ENCODE results near the gene CACNG3. TPM values are rescaled to one million over a fixed set of nuclear protein-coding genes. Genes with fewer than 3 reads are reported as not detected.
"Not testable (repeated sequence)": the region's sequence is repeated elsewhere in the genome, so short reads cannot be mapped to it uniquely, and the experiment has no call there.

The CACNG3 gene
- total RNA-seq, 1 donor from 2014 or later: not detected

DNA sequence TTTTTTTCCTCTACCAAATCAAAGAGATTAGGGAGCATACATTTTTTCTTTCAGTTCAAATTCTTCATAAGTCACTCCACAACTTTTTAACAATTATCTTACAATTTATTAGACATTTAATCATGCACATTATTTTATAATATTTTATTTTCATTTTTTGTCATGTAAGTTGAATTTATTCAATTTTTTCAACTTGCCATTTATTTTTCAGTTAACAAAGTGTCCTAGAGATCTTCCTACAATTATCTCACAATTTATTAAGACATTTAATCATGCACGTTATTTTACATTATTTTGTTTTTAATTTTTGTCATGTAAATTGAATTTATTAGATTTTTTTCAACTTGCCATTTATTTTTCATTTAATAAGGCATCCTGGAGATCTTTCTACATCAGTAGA is 16.2 kb downstream of the CACNG3 start:
- DNase-seq (ENCODE audit: low spot score) (no peak), ATAC-seq (no peak)
- intact Hi-C loops (cut with DNase I): no loop called here

DNA sequence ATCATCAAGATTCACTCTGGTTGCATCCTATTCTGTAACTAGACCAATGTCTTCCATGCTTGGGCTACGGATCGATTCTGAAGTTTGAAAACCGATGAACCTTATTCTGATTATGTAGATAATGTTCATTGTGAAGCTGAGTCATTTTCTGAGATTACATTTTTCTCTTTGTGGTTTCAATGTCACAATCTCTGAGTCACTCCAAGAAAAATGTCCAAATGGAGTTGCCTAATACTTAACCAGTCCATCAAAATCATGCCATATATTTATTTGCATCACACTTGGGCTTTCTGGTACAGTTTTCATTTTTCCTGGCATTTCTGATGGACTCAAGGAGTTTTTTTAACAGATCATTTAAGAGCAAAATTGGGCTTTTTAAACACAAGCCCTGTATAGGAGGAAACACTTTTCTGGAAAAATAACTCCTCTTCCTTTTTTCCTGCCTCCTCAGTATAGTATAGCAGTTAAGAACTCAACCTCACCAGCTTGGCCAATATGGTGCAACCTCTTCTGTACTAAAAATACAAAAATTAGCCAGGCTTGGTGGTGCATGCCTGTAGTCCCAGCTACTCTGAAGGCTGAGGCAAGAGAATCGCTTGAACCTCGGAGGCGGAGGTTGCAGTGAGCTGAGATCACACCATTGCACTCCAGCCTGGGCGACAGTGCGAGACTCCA is 17.5 kb downstream of the CACNG3 start:
- DNase-seq (ENCODE audit: low spot score) (no peak), ATAC-seq (no peak)
- intact Hi-C loops (cut with DNase I): no loop called here

DNA sequence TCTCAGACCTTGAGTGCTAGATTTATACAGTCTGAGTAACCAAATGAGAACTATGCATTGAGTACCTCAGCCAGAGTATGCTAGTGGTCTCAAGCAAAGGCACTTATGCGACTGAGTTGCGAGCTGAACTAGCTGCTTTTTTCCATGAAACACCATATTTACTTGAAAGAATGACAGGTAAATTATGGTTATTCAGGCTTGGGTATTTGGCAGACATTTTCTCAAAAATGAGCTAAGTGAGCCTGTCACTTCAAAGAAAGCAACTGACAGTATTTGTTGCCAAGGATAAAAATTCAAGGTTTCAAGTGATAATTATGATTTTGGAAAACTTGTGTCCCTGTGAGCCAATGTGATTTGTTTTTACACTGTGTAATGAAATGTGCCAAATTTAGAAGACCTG is 19.3 kb downstream of the CACNG3 start:
- DNase-seq (ENCODE audit: low spot score) (no peak), ATAC-seq (no peak)
- intact Hi-C loops (cut with DNase I): no loop called here

DNA sequence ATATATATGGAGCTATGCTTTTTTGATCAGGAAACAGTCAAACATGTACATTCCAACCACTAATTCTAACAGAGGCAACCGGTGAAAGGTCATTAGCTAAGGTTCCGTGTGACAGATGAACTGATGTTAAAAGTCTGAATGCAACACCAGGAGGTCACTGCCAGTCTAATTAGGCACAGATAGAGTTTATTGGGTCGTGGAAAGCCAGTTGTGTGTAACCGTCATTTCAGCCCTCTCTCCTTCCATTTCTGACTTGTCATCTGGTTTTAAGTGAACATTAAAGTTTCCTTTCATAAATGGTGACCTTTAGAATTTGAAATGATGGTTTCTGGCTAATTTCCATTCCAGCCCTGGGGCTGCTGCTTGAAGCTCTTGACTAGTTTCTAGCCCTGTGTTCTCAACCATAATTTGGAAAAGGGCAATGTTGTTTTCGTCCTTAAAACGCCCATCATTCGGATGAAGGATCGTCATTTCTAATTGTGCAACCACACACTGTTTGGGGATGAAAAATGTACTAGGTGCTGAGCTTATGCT is 23.9 kb downstream of the CACNG3 start:
- ATAC-seq (no peak), DNase-seq (ENCODE audit: low spot score) (no peak)
- intact Hi-C loops (cut with DNase I): no loop called here

DNA sequence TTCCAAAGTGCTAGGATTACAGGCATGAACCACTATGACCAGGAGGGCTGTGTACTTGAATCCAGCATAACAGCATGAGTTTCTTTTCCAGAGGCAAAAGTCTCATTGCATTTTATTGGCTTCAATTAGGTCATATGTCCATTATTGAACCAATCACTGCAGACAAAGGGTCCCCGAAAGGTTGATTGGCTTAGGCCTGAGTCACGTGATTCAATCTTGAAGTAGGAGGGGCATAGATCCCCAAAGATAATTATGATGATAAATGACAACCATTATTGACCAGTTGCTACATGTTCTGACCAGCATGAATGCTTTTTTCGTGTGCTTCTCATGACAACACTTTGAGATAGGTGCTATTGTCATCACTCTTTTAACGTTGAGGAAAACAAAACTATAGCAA is 25.3 kb downstream of the CACNG3 start:
- intact Hi-C loops (cut with DNase I): no loop called here
- ATAC-seq (no peak), DNase-seq (ENCODE audit: low spot score) (no peak)

DNA sequence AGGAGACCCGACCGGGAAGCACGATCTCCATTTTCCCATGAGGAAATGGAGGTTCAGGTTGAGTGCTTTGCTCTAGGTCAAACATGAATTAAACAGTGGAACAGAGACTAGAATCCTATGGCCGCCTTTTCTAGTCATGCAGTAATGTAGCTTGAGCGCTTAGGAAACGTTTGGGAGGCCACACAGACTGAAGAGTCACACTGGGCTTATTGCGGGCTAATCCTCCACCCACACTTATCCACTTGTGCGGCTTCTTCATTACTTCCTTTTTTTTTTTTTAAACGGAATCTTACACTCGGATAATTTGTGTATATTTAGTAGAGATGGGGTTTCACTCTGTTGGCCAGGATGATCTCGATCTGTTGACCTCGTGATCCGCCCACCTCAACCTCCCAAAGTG is 26.0 kb downstream of the CACNG3 start:
- intact Hi-C loops (cut with DNase I): no loop called here
- ATAC-seq (no peak), DNase-seq (ENCODE audit: low spot score) (no peak)

DNA sequence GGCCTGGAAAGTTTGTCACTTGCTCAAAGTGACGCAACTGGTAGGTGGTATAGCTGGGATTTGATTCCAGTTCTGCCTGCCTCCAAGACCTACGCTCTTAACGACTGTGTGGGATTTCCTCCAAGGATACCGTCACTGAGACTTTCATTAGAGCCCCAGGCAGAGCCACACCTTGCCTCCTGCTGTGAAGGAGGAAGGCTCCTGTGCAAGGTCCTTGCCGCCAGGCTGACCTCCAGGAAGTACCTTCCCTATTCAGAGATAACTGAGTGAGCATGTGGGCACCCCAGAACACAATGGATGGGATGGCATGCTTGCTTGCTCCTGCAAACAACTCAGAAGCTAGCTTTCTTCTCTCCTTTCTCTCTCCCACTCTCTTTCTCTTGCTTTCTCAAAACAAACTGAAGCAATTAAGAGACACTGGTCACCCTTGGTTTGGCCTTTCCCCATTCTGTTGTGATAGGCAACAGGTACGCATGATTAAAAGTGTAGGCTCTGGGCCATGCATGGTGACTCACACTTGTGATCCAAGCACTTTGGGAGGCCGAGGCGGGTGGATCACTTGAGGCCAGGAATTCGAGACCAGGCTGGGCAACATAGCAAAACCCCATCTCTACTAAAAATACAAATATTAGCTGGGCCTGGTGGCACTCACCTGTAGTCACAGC is 30.7 kb downstream of the CACNG3 start:
- intact Hi-C loops (cut with DNase I): no loop called here
- ATAC-seq: no peak
- no peak for DNase-seq (ENCODE audit: low spot score)

DNA sequence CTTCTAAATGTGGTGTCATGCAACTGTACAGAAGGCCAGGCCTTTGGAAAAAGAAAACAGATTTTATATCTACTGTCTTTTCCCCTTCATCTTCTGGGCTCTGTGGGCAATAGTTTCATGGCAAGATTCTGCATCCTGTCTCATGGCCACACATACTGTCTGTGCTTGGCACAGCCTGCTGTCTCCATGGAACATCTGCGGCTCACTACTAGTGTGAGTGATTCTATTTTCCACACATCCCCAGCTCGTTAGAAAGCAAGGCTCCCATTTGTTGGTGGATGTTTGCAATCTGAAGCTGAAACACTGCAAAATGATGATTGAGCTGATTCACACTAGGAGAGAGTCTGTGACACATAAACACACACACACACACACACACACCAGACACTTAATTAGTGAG is 32.4 kb downstream of the CACNG3 start:
- intact Hi-C loops (cut with DNase I): no loop called here
- ATAC-seq: no peak
- no peak for DNase-seq (ENCODE audit: low spot score)

DNA sequence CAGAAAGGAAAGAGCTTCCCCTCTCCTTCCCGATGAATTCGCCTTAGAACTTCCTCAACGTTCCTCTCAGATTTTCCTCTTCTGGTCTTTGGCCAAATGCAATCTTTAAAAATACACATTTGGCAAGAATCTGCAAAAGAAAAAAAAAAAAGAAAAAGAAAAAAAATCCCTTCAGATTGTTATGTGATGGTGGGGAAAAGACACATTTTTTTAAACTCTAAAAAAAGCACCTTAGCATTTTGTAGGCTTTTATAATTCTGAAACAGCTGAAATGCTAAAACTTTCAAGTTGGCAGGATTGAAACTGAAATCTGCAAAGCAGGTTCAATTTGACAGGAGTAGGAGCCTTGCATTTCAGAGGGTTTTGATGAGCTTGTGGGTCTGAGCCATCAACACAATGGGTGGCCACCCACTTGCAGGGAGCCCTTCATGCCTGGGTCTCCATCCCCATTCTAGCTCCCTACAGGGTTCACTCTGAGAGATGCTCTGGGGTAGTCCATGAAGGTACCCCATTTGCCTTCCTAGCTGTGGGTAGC is 33.1 kb downstream of the CACNG3 start:
- DNase-seq (ENCODE audit: low spot score) (no peak), ATAC-seq (no peak)
- intact Hi-C loops (cut with DNase I): no loop called here

DNA sequence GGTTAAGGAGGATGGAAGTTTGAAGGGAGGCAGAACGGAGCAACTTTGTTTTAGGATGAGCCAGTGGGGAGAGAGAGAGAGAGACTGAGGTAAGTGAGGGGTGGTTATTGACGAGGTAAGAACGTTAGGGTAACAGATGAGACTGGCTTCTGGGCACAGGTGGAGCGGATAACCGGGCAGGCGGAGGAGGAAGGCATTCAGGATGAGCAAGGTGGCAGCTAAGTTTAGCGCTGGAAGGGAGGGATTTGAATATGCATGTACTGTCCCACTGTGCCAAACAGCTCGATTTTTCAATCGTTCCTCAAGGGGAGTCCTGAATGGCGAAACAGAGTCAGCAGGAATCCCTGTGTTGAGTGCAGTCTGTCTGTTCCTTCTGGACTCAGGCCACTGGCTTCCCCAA is 35.8 kb downstream of the CACNG3 start:
- DNase-seq (ENCODE audit: low spot score) (no peak), ATAC-seq (no peak)
- intact Hi-C loops (cut with DNase I): no loop called here

DNA sequence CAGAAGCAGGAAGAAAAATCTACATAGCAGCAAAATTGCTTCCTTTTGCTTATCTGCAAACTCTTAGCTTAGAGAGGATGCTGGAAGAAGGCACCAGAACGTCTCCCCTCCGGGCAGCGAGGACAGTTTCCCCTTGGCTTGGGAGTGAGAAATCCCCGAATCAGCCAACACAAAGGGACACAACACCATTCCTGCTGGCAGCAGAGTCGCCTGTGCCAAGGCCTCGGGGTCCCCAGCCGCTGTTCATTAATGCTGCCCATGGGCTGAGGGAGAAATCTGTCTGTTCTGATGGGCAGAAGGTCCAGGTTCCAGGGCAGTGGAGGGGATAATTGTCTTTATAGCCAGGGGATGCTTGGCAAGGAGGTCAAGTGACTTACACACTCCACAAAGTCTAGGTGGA is 38.0 kb downstream of the CACNG3 start:
- no peak for ATAC-seq
- DNase-seq (ENCODE audit: low spot score): no peak
- intact Hi-C loops (cut with DNase I): no loop called here

DNA sequence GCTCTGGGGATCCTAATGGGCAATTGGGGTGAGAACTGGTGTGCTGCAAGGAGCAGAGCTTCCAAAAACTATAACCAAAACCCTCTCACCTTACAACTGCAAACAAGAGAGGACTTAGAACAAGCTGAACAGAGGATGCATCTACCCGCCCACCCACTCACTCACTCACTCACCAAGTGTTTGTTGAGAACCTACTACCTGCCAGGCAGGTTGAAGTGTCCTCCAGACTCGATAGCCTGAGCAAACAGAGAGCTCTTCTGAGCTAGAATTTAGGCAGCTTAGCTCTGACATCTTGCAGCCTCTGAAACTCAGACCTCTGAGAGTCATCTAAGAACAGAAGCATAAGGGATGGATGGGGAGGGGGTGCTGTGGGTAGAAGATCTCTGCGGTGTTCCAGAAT is 41.2 kb downstream of the CACNG3 start:
- intact Hi-C loops (cut with DNase I): no loop called here
- DNase-seq (ENCODE audit: low spot score) (no peak), ATAC-seq (no peak)

DNA sequence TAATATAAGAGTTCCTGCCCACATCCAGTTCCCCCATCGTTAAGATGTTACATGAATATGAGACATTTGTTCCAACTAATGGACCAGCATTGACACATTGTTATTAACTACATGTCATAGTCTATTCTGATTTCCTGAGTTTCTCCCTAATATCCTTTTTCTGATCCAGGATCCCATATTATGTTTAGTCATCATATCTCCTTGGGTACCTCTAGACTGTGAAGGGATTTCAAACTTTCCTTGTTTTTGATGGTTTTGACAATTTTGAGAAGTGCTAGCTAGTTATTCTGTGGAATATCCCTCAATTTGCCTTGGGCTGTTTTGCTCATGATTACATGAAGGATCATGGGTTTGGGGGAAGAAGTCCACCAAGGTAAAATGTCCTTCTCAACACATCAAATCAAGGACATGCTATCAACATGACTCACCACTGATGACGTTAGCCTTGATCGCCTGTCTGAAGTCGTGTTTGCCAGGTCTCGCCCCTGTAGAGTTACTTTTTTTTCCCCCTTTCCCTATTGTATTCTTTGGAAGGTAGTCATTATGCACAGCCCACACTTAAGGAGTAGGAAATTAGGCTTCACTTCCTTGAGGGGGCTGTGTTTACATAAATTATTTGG is 42.5 kb downstream of the CACNG3 start:
- intact Hi-C loops (cut with DNase I): no loop called here
- ATAC-seq (no peak), DNase-seq (ENCODE audit: low spot score) (no peak)

DNA sequence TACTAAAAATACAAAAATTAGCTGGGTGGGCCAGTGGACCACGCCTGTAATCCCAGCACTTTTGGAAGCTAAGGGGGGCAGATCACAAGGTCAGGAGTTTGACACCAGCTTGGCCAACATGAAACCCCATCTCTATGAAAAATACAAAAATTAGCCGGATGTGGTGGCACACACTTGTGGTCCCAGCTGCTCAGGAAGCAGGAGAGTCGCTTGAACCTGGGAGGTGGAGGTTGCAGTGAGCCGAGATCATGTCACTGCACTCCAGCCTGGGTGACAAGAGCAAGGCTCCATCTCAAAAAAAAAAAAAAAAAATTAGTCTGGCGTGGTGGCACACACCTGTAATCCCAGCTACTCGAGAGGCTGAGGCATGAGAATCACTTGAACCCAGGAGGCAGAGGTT is 44.6 kb downstream of the CACNG3 start:
- DNase-seq (ENCODE audit: low spot score); ATAC-seq; intact Hi-C loops (cut with DNase I): not testable (repeated sequence)

DNA sequence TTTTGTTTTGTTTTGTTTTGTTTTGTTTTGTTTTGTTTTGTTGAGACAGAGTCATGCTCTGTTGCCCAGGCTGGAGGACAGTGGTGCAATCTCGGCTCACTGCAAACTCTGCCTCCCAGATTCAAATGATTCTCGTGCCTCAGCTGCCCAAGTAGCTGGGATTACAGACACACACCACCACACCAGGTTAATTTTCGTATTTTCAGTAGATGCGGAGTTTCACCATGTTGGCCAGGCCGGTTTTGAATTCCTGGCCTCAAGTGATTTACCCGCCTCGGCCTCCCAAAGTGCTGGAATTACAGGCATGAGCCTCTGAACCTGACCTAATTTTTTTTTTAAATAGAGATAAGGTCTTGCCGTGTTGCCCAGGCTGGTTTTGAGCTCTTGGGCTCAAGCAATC is 46.5 kb downstream of the CACNG3 start:
- ATAC-seq: no peak
- no peak for DNase-seq (ENCODE audit: low spot score)
- intact Hi-C loops (cut with DNase I): no loop called here

DNA sequence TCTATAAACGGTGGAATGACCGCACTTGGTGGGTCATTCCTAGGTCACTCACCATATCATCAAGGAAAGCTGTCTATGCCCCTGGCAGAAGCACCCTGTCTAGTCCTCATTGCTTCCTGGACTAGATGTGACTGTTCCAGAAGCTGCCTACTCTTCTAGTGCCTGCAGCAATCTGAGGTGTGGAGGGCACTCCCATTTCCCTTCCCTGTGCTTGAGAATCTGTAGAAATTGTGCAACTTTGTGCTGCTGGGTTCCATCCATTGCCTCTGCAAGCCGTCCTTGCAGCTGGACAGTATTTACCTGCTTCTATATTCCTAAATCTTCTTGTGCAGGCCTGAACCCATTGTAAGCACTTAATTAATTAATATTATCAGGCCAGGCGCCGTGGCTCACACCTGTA is 52.1 kb downstream of the CACNG3 start:
- ATAC-seq (no peak), DNase-seq (ENCODE audit: low spot score) (no peak)
- intact Hi-C loops (cut with DNase I): no loop called here

DNA sequence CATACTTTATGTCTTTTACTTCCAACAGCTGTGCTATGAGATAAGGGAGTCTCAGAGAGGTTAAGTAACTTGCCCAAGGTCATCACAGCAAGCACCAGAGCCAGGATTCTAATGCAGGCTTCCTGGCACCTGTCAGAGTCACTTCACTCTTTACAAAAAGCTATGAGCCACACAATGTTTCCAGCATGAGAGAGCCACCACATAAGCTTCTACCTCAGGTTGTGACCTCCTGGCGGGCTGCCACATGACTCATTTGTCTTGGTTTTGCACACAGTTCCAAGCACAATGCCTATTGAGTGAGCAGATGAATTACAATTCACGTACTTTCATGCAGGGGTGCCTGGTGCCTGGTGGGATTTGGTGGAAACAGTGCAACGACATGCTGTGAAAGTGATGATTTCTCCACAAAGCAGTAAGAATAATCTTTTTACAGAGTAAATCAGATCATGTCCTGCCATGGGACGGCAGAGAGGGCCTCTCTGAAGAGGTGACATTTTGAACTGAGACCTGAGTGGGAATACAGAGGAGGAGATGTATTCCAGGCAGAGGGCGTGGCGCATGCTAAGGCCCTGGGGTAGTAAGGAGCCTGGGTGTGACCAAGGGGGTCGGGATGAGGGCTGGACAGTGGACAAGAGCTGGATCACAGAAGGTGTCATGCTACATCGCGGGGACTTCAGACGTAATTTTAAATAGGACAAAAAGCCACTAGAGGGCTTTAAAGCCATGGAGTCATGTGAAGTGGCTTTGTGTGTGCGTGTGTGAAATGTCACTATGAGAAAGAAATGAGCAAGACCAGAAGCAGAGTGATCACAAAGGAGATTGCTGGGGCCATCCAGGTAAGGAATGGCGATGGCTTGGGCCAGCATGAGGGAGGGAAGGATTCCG is 53.4 kb downstream of the CACNG3 start:
- ATAC-seq (no peak), DNase-seq (ENCODE audit: low spot score) (no peak)
- intact Hi-C loops (cut with DNase I): no loop called here

DNA sequence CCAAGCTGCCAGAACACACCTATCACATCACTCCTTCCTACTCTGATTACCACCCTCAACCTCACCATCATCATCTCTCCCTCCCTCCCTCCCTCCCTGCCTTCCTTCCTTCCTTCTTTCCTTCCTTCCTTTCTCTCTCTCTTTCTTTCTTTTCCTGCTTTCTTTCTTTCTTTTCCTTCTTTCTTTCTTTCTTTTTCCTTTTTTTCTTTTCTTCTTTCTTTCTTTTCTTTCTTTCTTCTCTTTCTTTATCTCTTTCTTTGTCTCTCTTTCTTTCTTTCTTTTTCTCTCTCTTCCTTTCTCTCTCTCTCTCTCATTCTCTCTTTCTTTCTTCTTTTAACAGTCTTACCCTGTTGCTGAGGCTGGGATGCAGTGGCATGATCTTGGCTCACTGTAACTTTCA is 59.2 kb downstream of the CACNG3 start:
- DNase-seq (ENCODE audit: low spot score): no peak
- intact Hi-C loops (cut with DNase I): no loop called here
- no peak for ATAC-seq

DNA sequence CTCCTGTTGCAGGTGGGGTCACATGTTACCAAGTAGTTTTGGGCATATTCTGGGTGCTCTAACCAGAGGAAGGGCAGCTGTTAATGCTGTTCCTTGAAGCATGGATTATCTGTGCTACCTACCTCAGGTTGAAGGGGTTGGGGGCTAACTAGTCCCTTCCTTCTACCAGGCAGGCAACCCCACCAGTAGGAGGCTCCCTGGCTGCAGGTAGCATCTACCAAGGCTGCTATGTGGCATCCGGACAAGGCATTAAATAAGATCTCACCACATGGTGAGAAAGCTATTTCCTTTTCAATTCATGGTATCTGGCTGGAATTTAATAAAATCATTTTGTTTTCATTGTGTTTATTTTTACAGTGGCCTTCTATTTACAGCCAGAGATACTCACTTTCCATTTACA is 62.5 kb downstream of the CACNG3 start:
- no peak for DNase-seq (ENCODE audit: low spot score)
- intact Hi-C loops (cut with DNase I): no loop called here
- ATAC-seq: no peak

Measured in sciatic nerve (tissue), 2 donors.